Skeletal muscle tissue (tissue), 4 donors: ENCODE measurements around the gene KRTAP10-2. TPM values are rescaled to one million over a fixed set of nuclear protein-coding genes. Genes with fewer than 3 reads are reported as not detected.
"Not testable (repeated sequence)": the region's sequence is repeated elsewhere in the genome, so short reads cannot be mapped to it uniquely, and the experiment has no call there.

Source experiments
- H3K27ac ChIP-seq: one replicate; pipeline ENCODE4 v1.7.0; 2013; ENCODE audit warnings: mild to moderate bottlenecking, low read depth, low read length, inconsistent platforms
- H3K27me3 ChIP-seq, 3 donors: one replicate each; pipeline ENCODE4 v1.7.0; 2013; ENCODE audit warnings: low read length in 3 of 3; ENCODE audit not compliant: control insufficient read depth in 3 of 3, insufficient read depth in 3 of 3
- H3K36me3 ChIP-seq, 3 donors: one replicate each; pipeline ENCODE4 v1.7.0; 2013; ENCODE audit warnings: low read length in 3 of 3; ENCODE audit not compliant: control insufficient read depth in 3 of 3, insufficient read depth in 3 of 3
- H3K4me1 ChIP-seq, 3 donors: one replicate each; pipeline ENCODE4 v1.7.0; 2013; ENCODE audit warnings: low read length in 3 of 3, mild to moderate bottlenecking in 3 of 3; ENCODE audit not compliant: control insufficient read depth in 3 of 3, insufficient read depth in 3 of 3
- H3K4me3 ChIP-seq, 3 donors: one replicate each; pipeline ENCODE4 v1.7.0; 2013; ENCODE audit warnings: low read length in 3 of 3
- H3K9ac ChIP-seq, 3 donors: one replicate each; pipeline ENCODE4 v1.7.0; 2013; ENCODE audit warnings: low read length in 3 of 3, mild to moderate bottlenecking in 3 of 3, moderate library complexity in 2 of 3, low read depth in 1 of 3
- H3K9me3 ChIP-seq, 3 donors: one replicate each; pipeline ENCODE4 v1.7.0; 2013; ENCODE audit warnings: low read length in 3 of 3; ENCODE audit not compliant: control insufficient read depth in 3 of 3
- total RNA-seq: library from RNA; depleted of rRNA; stranded (reverse); fragments of >200 nt; gene quantifications from one replicate; pipeline ENCODE4 v1.2.3, GENCODE V29; 2014
- donor health status: Osteomylitis.

The KRTAP10-2 gene
- total RNA-seq, 1 donor from 2014 or later: not detected

GRCh38 chr21:44555200-44555875, 4.0 kb upstream of the KRTAP10-2 start:
- H3K36me3 ChIP-seq: no peaks in the 10 kb centered on the region
- no peak overlapping the region for H3K9ac ChIP-seq
- no peak overlapping the region for H3K4me3 ChIP-seq
- peaks cover 49 to 75% (median 58%) of the 10 kb centered on the region in 3 donors for H3K27me3 ChIP-seq
- H3K9me3 ChIP-seq: peaks cover 0 to 3% (median 3%) of the 10 kb centered on the region in 3 donors
- H3K27ac ChIP-seq: no peak overlapping the region
- no peaks in the 10 kb centered on the region for H3K4me1 ChIP-seq

DNA sequence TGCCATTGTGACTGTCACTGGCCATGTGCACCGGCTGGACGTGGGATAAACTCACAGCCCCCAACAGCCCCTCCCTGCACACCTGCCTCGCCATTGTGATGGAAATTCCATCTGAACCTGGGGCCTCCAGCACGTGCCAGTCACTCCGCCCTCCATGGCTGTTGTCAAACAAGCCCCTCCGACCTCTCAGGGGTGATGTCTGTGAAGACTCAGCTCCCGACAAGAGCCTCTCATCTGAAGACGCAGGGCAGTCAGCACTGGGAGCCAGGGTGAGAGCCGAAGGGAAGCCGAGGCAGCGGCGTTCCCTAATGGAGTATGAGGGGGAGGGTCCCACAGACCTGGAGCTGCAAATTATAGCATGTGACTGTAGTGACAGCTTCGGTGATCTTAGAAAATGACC, 1.4 kb upstream of the KRTAP10-2 start:
- peaks cover 56 to 76% (median 63%) of the 10 kb centered on the region in 3 donors for H3K27me3 ChIP-seq
- no peak overlapping the region for H3K27ac ChIP-seq
- no peaks in the 10 kb centered on the region for H3K4me1 ChIP-seq
- no peak overlapping the region for H3K4me3 ChIP-seq
- no peak overlapping the region for H3K9ac ChIP-seq
- H3K36me3 ChIP-seq: no peaks in the 10 kb centered on the region
- H3K9me3 ChIP-seq: peaks cover 0 to 3% (median 0%) of the 10 kb centered on the region in 3 donors

- no peaks in the 10 kb centered on the region for H3K4me1 ChIP-seq
- peaks cover 0 to 6% (median 0%) of the 10 kb centered on the region in 3 donors for H3K9me3 ChIP-seq
- no peaks in the 10 kb centered on the region for H3K36me3 ChIP-seq
- peaks cover 53 to 77% (median 60%) of the 10 kb centered on the region in 3 donors for H3K27me3 ChIP-seq
- H3K27ac ChIP-seq: no peak overlapping the region
- H3K4me3 ChIP-seq: no peak overlapping the region
- H3K9ac ChIP-seq: no peak overlapping the region
Observed at GRCh38 chr21:44552136-44552535, 831 bp upstream of the KRTAP10-2 start.

DNA sequence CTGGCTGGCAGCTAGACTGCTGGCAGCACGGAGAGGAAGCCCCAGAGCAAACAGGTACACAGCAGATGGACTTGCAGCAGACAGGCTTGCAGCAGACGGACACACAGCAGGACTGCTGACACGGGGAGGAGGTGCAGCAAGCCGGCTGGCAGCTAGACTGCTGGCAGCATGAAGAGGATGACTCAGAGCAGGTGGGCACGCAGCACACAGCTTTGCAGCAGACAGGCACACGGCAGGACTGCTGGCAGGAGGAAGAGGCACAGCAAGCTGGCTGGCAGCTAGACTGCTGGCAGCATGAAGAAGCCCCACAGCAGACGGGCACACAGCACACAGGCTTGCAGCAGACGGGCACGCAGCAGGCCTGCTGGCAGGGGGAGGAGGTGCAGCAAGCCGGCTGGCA, 498 bp downstream of the KRTAP10-2 start:
- Histone ChIP-seq H3K9me3 (peaks cover 0 to 8% (median 0%) of the 10 kb centered on the region in 3 donors), H3K4me1 (no peaks in the 10 kb centered on the region), H3K27me3 (peaks cover 48 to 66% (median 53%) of the 10 kb centered on the region in 3 donors), H3K9ac (no peak overlapping the region), H3K36me3 (no peaks in the 10 kb centered on the region), H3K27ac (no peak overlapping the region), H3K4me3 (no peak overlapping the region)

GRCh38 chr21:44550285-44550684, 1.0 kb downstream of the KRTAP10-2 start:
- not testable (repeated sequence) for H3K27ac ChIP-seq, H3K9me3 ChIP-seq, H3K36me3 ChIP-seq, H3K4me3 ChIP-seq, H3K9ac ChIP-seq, H3K4me1 ChIP-seq
- H3K27me3 ChIP-seq: peaks cover 44 to 61% (median 48%) of the 10 kb centered on the region in 3 donors

GRCh38 chr21:44549525-44550211, 1.6 kb downstream of the KRTAP10-2 start:
- Histone ChIP-seq H3K4me1 (no peaks in the 10 kb centered on the region), H3K9ac (no peak overlapping the region), H3K36me3 (no peaks in the 10 kb centered on the region), H3K27ac (no peak overlapping the region), H3K9me3 (peaks cover 0 to 8% (median 0%) of the 10 kb centered on the region in 3 donors), H3K27me3 (peaks cover 41 to 58% (median 45%) of the 10 kb centered on the region in 3 donors), H3K4me3 (no peak overlapping the region)

DNA sequence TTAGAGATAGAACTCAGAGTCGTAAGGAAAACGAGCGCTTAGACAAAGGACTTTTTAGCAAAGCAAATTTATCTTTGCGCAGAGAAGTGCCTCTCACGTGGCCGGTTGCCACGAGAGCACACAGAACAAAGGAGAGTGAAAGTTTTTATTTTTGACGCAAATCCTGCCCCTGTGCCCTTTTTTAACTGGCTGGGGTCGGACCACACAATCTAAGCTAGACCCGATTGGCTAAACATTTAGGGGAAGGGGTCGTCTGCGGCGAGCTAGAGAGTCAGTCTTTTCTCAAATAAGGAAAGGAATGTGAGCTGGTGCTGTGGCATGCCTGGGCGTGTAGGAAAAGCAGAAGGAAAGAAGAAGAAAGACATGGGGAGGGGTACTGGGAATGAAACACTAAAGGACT, 2.4 kb downstream of the KRTAP10-2 start:
- no peaks in the 10 kb centered on the region for H3K4me1 ChIP-seq
- H3K27me3 ChIP-seq: peaks cover 35 to 51% (median 41%) of the 10 kb centered on the region in 3 donors
- no peaks in the 10 kb centered on the region for H3K36me3 ChIP-seq

GRCh38 chr21:44548381-44548780, 2.9 kb downstream of the KRTAP10-2 start:
- H3K36me3 ChIP-seq: no peaks in the 10 kb centered on the region
- H3K4me1 ChIP-seq: no peaks in the 10 kb centered on the region
- H3K27me3 ChIP-seq: peaks cover 35 to 49% (median 40%) of the 10 kb centered on the region in 3 donors

More for the DNA sequence above, 2.4 kb downstream of the KRTAP10-2 start:
- peaks cover 0 to 6% (median 0%) of the 10 kb centered on the region in 3 donors for H3K9me3 ChIP-seq
- no peak overlapping the region for H3K4me3 ChIP-seq
- H3K9ac ChIP-seq: no peak overlapping the region
- H3K27ac ChIP-seq: no peak overlapping the region

GRCh38 chr21:44547656-44548331, 3.5 kb downstream of the KRTAP10-2 start:
- peaks cover 32 to 47% (median 37%) of the 10 kb centered on the region in 3 donors for H3K27me3 ChIP-seq
- H3K9ac ChIP-seq: no peak overlapping the region
- no peak overlapping the region for H3K4me3 ChIP-seq
- H3K4me1 ChIP-seq: no peaks in the 10 kb centered on the region
- no peaks in the 10 kb centered on the region for H3K36me3 ChIP-seq
- peaks cover 0 to 6% (median 2%) of the 10 kb centered on the region in 3 donors for H3K9me3 ChIP-seq
- no peak overlapping the region for H3K27ac ChIP-seq

More at GRCh38 chr21:44548381-44548780, 2.9 kb downstream of the KRTAP10-2 start:
- Histone ChIP-seq H3K9me3 (peaks cover 0 to 6% (median 0%) of the 10 kb centered on the region in 3 donors), H3K27ac (no peak overlapping the region), H3K9ac (no peak overlapping the region), H3K4me3 (no peak overlapping the region)
